ENCODE results near the gene RPS14.

Gene RPS14

GRCh38 chr5:150398722-150399523 lies 50.6 kb downstream of the RPS14 start:
- no peak for DNase-seq

GRCh38 chr5:150397782-150398721 lies 51.5 kb downstream of the RPS14 start:
- DNase-seq, result no peak

GRCh38 chr5:150397146-150397781 lies 52.3 kb downstream of the RPS14 start:
- no peak for DNase-seq

GRCh38 chr5:150396267-150396666 lies 53.3 kb downstream of the RPS14 start:
- no peak for DNase-seq

GRCh38 chr5:150395688-150395975 lies 53.9 kb downstream of the RPS14 start:
- DNase-seq, result no peak

- DNase-seq, result no peak
Observed at GRCh38 chr5:150394912-150395687, 54.4 kb downstream of the RPS14 start.

- no peak for DNase-seq
Observed at GRCh38 chr5:150394131-150394530, 55.4 kb downstream of the RPS14 start.

- DNase-seq, result no peak
Observed at GRCh38 chr5:150393096-150393645, 56.4 kb downstream of the RPS14 start.

GRCh38 chr5:150392680-150393079 lies 56.9 kb downstream of the RPS14 start:
- DNase-seq, result no peak
